ENCODE measurements around the gene RRH.

DNA sequence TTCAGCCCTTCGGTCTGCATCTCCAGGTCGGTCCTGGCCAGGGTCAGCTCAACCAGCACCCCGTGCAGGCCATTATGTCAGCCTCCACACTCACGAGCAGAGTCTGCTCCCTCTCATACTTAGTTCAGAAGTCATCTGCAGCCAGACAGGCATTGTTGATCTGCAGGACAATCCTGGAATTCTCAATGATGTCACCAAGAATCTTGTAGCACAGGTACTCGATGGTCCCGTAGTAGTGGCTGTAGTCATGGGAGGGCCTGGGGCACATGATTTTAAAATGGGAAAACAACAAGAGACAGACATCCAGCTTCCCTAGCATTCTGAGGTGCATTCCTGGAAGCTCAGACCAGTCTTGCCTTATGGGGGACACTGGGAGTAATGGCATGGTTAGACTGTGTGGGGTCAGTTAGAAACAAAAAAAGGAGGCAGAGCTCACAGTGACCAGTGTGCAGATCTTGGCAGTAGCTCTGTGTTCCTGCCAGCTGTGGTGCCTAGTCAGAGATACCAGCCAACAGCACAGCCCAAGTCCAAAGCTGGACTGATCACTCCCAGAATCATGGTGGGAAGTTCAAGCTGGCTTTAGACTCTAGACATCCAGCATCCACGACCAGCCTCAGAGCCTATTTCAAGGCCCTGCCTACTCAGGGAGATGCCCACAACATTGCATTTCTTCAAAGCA lies 52.0 kb downstream of the RRH start:
- TF ChIP-seq, protein P1, sequence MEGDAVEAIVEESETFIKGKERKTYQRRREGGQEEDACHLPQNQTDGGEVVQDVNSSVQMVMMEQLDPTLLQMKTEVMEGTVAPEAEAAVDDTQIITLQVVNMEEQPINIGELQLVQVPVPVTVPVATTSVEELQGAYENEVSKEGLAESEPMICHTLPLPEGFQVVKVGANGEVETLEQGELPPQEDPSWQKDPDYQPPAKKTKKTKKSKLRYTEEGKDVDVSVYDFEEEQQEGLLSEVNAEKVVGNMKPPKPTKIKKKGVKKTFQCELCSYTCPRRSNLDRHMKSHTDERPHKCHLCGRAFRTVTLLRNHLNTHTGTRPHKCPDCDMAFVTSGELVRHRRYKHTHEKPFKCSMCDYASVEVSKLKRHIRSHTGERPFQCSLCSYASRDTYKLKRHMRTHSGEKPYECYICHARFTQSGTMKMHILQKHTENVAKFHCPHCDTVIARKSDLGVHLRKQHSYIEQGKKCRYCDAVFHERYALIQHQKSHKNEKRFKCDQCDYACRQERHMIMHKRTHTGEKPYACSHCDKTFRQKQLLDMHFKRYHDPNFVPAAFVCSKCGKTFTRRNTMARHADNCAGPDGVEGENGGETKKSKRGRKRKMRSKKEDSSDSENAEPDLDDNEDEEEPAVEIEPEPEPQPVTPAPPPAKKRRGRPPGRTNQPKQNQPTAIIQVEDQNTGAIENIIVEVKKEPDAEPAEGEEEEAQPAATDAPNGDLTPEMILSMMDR (IDR thresholded peaks at IDR 0.05; ENCODE audit: insufficient read depth, low read length, poor library complexity, severe bottlenecking) = no peak
- no peak for TF ChIP-seq EZH2phosphoT487 (conservative IDR thresholded peaks at IDR 0.05; ENCODE audit: low read length)
